CD4-positive, alpha-beta T cell treated with Interleukin-6 at 100 ng/mL for 8 hours (primary cell): ENCODE measurements around the gene PUM2.
A peak's percentile ranks its signal among the peaks of the same experiment; 100 is the strongest.
"Not testable (repeated sequence)": the region's sequence is repeated elsewhere in the genome, so short reads cannot be mapped to it uniquely, and the experiment has no call there.

Source experiments
- DNase-seq: peaks from one replicate; pipeline ENCODE4 v3.0.0-alpha.2; 2020; ENCODE audit warnings: mixed read lengths, low spot score

PUM2 gene

GRCh38 chr2:20350753-20351554, at the start of gene PUM2:
Gene PUM2 (minus strand): TSS chr2:20350844. CDS start chr2:20327360, 23,484 bp downstream.
- DNase-seq = peak; percentile 96

DNA sequence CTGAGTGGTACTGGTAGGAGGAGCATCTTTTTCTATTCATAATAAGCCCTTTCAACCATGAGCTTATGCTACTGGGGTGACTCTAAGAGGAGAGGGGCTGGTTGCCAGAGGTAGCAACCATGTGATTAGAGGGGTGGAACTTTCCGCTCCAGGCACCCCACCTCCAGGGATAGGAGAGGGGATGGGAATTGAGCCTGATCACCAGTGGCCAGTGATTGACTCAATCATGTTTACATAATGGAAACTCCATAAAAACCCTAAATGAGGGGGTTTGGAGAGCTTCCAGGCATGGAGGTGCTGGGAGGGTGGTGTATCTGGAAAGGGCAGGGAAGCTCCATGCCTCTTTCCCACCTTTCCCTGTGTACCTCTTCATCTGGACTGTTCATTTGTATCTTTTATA, 49.7 kb upstream of the PUM2 start:
- DNase-seq = no peak

- no peak for DNase-seq
Measured at GRCh38 chr2:20398956-20399567, 48.4 kb upstream of the PUM2 start.

- DNase-seq = no peak
Measured at GRCh38 chr2:20397811-20398447, 47.3 kb upstream of the PUM2 start.

DNA sequence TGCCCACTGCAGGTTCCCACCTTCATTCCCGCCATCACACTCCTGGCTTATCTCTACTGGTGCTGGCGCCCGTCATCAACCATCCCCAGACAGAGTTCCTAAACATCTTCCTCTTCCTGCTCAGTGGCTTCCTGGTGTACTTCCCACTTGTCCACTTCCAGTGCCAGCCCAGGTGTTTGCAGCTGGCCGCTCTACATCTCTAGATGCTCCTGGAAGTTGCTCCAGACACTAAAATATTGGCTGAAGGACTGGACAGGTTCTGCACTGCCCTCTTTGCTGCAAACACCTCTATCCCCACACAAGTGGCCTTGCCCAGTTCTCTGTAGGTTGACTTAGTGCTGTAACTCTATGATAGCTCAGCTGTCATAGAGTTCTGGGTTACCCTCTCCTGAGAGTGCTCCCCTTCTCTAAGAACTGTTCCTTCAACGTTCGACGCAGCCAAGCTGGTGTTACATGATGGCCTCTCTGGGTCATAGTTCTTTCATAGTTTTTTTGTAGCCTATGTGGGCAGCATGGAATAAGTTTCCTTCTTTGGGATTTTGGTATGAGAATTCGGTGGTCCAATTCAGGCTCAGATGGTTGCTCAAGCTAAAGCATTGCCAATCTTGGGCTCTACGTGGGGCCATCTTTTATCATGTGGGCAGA, 45.8 kb upstream of the PUM2 start:
- DNase-seq = no peak

DNA sequence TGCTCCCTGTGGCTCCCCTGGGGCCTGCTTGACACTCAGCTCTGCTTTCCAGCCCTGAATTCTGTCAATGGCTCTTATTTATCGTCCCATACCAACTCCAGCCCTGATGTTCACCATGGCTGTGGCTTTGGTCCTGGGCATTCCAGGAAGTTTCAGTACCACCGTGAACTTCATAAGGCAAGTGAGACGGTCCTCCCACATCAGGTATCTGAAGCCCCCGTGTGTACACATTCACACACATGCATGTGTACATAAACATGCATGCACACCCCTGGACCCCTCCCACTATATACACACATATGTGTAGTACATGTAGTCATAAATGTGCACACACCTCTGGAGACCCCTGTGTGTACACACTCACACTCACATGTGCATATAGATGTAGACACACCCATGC, 43.3 kb upstream of the PUM2 start:
- DNase-seq = no peak

- DNase-seq = no peak
Measured at GRCh38 chr2:20391951-20392699, 41.5 kb upstream of the PUM2 start.

- no peak for DNase-seq
Measured at GRCh38 chr2:20390524-20391123, 40.0 kb upstream of the PUM2 start.

- DNase-seq = no peak
Measured at GRCh38 chr2:20384953-20385352, 34.3 kb upstream of the PUM2 start.

DNA sequence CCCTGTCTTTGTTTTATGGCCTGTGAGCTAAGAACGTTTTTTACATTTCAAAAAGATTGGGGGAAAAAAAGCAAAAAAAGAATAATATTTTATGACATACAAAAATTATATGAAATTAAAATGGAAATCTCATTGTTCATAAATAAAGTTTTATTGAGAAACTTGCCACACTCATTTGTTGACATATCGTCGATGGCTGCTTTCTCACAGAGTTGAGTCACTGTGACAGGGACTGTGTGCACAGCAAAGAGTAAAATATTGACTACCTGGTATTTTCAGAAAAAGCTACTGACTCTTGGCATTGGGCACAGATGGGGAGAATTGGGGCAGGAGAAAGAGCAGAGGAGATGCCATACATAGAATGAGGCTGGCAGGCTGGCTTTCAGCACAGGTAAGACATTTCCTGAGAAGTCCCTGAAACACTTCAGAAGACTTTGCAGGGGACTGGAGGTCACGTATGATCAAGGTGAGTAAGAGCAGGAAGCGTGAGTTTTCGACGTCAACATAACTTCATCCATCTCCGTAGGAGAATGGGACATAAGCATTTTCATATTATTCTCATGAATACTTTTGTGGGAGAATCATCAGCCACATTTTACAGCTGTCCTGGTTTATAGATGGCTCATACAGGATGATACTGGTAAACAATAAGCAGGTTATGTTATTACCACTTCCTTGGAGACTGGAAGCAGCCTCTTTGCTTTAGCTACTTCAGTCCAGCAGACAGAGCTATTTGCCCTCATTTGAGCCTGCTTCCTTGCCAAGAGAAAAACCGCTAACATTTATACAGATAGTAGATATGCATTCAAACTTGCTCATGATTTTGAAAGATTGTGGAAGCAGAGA, 32.5 kb upstream of the PUM2 start:
- no peak for DNase-seq

DNA sequence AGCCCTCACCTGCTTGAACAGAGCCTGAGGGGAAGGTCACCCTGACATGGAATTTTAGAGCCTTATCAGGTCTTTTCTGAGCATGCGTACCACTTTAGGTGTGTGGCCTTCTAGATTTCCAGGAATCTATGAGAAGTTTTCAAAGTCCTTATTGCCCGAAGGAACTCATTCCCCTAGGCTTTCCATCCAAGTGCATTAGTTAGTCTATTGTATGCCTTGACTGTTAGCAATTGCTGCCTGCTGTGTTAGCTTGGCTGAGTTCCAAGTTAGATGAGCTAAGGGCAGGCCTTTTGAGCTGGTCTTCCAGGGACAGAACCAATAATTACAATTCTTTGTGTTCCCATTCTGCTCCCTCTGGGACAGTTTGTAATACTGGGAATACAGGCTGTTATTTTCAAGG, 30.8 kb upstream of the PUM2 start:
- DNase-seq = no peak

DNA sequence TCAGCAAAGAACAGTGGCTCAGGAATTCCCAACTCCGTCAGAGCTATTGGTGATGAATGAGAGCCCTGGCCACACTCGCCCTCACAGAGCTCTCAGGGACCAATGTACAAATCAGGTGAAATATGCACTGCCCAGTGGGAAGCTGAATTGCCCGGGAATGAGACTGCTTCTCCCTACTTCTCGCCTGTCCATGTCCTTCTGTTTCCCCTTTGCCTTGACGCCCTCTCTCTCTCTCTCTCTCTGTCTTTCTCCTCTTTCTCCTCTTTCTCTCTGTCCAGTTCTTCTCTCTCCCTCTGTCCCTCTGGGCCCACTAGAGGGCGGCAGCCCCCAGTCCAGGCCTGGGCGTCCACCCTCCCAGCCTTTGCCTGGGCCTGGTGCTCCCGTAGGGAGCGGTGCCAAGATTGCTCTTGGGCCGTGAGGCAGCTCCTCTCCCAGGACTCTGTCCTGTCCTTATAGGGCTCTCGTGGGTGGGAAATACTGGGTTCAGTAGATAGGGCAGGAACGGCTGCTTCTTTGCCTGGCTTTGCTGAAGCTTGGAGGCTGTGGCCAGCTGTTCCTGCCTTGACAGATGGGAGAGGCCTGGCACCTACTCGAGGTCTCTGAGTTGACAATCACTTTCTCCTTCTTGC, 28.4 kb upstream of the PUM2 start:
- DNase-seq = no peak

DNA sequence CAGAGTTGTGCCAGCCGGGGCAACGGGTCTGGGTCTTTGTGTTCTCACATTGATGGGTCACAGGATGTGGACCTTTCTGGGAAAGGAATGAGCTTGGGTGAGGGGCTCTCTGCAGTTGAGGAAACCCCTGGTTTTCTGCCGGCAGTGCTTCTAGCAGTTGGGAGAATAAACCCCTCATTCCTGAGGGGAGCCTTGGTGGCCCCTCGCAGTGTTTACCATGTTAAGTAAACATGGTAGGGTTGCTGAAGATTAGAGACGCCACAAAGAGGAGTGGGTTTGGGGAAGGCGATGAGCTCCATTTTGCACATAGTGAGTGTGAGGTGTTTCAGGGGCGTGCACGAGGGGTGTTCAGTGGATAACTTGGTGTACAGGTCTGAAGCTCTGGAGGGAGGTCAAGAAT, 27.7 kb upstream of the PUM2 start:
- DNase-seq = no peak

DNA sequence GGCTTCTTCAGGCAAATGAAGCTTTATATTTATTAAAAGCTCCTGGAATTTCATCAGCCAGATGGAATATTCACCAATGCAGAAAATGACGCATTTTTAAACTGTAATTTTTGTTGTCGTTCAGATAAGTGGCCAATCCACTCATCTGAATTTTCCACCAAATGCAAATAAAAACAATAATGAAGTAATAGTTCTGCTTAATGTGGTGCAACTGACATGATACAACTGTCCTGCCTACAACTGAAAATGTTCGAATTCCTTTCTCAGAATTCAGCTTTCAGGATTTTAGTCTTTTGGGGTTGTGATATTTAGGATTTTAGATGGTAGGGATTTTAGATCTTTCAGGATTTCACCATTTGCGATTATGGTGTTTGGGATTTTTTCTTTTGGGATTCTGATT, 27.1 kb upstream of the PUM2 start:
- DNase-seq = no peak

GRCh38 chr2:20374982-20375381, 24.3 kb upstream of the PUM2 start:
- DNase-seq = not testable (repeated sequence)

- DNase-seq = no peak
Measured at GRCh38 chr2:20372896-20373640, 22.4 kb upstream of the PUM2 start.

GRCh38 chr2:20371323-20372025, 20.8 kb upstream of the PUM2 start:
- DNase-seq = no peak

DNA sequence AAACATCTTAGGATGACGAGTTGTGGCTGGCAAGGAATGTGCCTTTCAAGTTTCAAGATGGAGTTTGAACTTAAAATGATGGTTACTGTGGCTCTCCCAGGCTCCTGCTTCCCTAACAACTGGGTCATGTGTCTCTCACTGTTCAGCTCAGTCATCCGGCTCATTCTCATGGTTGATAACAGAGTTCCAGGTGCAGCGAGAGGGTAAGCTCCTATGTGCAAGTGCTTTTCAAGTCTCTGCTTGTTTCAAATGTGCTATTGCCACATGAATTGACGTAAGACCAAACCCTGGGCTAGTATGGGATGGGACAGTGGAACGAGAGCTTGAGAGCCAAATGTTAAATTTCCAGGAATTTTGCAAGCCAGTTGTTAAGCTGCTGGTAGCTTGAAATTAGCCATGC, 19.5 kb upstream of the PUM2 start:
- no peak for DNase-seq

DNA sequence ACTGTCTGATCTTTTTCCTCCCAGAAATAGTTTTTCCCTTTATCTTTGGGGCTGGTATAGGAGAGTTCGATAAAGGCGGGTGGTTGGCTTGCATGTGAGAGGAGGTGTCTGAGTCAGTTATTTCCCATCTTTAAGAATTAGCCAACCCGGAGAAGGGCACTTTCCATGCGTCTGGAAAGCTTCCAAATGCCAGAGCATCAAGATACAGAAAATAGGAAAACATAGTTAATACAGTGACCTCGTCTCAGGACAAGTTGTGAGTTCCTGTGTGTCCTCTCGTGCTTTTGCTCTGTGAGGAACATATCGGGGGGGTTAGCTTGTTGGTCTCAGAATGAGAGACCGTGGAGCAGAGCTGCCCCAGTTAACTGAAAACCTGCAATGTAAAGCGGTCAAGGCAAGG, 18.7 kb upstream of the PUM2 start:
- no peak for DNase-seq
